NCI-H446 treated with DMSO at 0.1 percent for 48 hours (cell line): ENCODE data around the gene PKN3.

Experiments used
- DNase-seq: peaks from one replicate; lab custom pipeline; 2025; lab: John Stamatoyannopoulos, UW

The PKN3 gene

GRCh38 chr9:128747241-128747640 is 44.9 kb downstream of the PKN3 start:
- DNase-seq, result no peak

GRCh38 chr9:128750926-128751595 is 48.8 kb downstream of the PKN3 start:
- no peak for DNase-seq

GRCh38 chr9:128753627-128754026 is 51.3 kb downstream of the PKN3 start:
- DNase-seq, result no peak

- no peak for DNase-seq
Observed at GRCh38 chr9:128757602-128758001, 55.3 kb downstream of the PKN3 start.

GRCh38 chr9:128762671-128763449 is 60.6 kb downstream of the PKN3 start:
- no peak for DNase-seq

- DNase-seq, result no peak
Observed at GRCh38 chr9:128764361-128764760, 62.1 kb downstream of the PKN3 start.

GRCh38 chr9:128765499-128765898 is 63.2 kb downstream of the PKN3 start:
- no peak for DNase-seq

GRCh38 chr9:128768606-128769005 is 66.3 kb downstream of the PKN3 start:
- DNase-seq, result no peak
